ENCODE results near the gene SIK2. TPM values are rescaled to one million over a fixed set of nuclear protein-coding genes. Genes with fewer than 3 reads are reported as not detected.
A peak's percentile ranks its signal among the peaks of the same experiment; 100 is the strongest.

Gene SIK2
- total RNA-seq, 1 experiment from 2014 or later = 6.1 TPM

GRCh38 chr11:111724615-111725129 is 122.4 kb downstream of the SIK2 start:
- no peak for DNase-seq (ENCODE audit: extremely low read depth, low read depth)

- no peak for DNase-seq (ENCODE audit: extremely low read depth, low read depth)
Measured at GRCh38 chr11:111725621-111726020, 123.4 kb downstream of the SIK2 start.

GRCh38 chr11:111726301-111726713 is 124.1 kb downstream of the SIK2 start:
- no peak for DNase-seq (ENCODE audit: extremely low read depth, low read depth)

GRCh38 chr11:111727431-111727830 is 125.2 kb downstream of the SIK2 start:
- no peak for DNase-seq (ENCODE audit: extremely low read depth, low read depth)

GRCh38 chr11:111729071-111729830 is 127.0 kb downstream of the SIK2 start:
- DNase-seq (ENCODE audit: extremely low read depth, low read depth) = no peak

GRCh38 chr11:111729831-111730311 is 127.6 kb downstream of the SIK2 start:
- DNase-seq (ENCODE audit: extremely low read depth, low read depth) = no peak

- DNase-seq (ENCODE audit: extremely low read depth, low read depth) = peak; percentile 44
Measured at GRCh38 chr11:111730871-111731591, 128.8 kb downstream of the SIK2 start.

GRCh38 chr11:111731821-111732220 is 129.6 kb downstream of the SIK2 start:
- DNase-seq (ENCODE audit: extremely low read depth, low read depth) = no peak

- DNase-seq (ENCODE audit: extremely low read depth, low read depth) = no peak
Measured at GRCh38 chr11:111733016-111733415, 130.8 kb downstream of the SIK2 start.

GRCh38 chr11:111733611-111734088 is 131.4 kb downstream of the SIK2 start:
- no peak for DNase-seq (ENCODE audit: extremely low read depth, low read depth)

GRCh38 chr11:111734101-111734953 is 132.1 kb downstream of the SIK2 start:
- DNase-seq (ENCODE audit: extremely low read depth, low read depth) = no peak

GRCh38 chr11:111734954-111735261 is 132.7 kb downstream of the SIK2 start:
- no peak for DNase-seq (ENCODE audit: extremely low read depth, low read depth)

GRCh38 chr11:111735262-111736116 is 133.2 kb downstream of the SIK2 start:
- DNase-seq (ENCODE audit: extremely low read depth, low read depth) = peak; percentile 61

- DNase-seq (ENCODE audit: extremely low read depth, low read depth) = no peak
Measured at GRCh38 chr11:111736181-111736590, 133.9 kb downstream of the SIK2 start.

- no peak for DNase-seq (ENCODE audit: extremely low read depth, low read depth)
Measured at GRCh38 chr11:111736621-111737443, 134.6 kb downstream of the SIK2 start.

GRCh38 chr11:111737444-111738210 is 135.4 kb downstream of the SIK2 start:
- DNase-seq (ENCODE audit: extremely low read depth, low read depth) = no peak

- DNase-seq (ENCODE audit: extremely low read depth, low read depth) = no peak
Measured at GRCh38 chr11:111739299-111739698, 137.1 kb downstream of the SIK2 start.

- DNase-seq (ENCODE audit: extremely low read depth, low read depth) = no peak
Measured at GRCh38 chr11:111741751-111742150, 139.5 kb downstream of the SIK2 start.
